Panc1 (cell line): Measurements from ENCODE around the gene PSTPIP1. TPM values are rescaled to one million over a fixed set of nuclear protein-coding genes. Genes with fewer than 3 reads are reported as not detected.

Experiments
- ATAC-seq: fragments of 200-7000 bp; cut with Tn5 transposase; 2 replicates; pipeline ENCODE4 v1.9.1; 2020; ENCODE audit warnings: mild to moderate bottlenecking, moderate library complexity
- BruUV-seq: library from RNA; stranded (reverse); fragments of 400-500 nt; replicated peaks from 2 replicates; lab custom pipeline; 2021; lab: Mats Ljungman, UMichigan
- CTCF ChIA-PET: fragments of 300-600 bp; sonication (Branson Sonifier 250); formaldehyde crosslinking; loops from one replicate; lab custom pipeline; 2022; ENCODE audit warnings: antibody characterized with exemption; lab: Charles Lee
- POLR2A ChIA-PET: fragments of 300-600 bp; sonication (Branson Sonifier 250); formaldehyde crosslinking; loops from one replicate; lab custom pipeline; 2022; ENCODE audit warnings: antibody characterized with exemption; lab: Charles Lee
- DNase-seq: peaks from one replicate; pipeline ENCODE4 v3.0.0-alpha.2; 2010; ENCODE audit warnings: low read depth, low spot score
- H3K27ac ChIP-seq: 2 replicates; pipeline ENCODE4 v1.5.1; 2011; ENCODE audit warnings: mild to moderate bottlenecking, low read length, inconsistent platforms
- H3K27me3 ChIP-seq: fragments of 200-500 bp; sonication (Bioruptor generic); 2 replicates; pipeline ENCODE4 v1.6.0; 2014; ENCODE audit warnings: low read length, inconsistent platforms; ENCODE audit not compliant: control insufficient read depth, insufficient read depth
- H3K36me3 ChIP-seq: fragments of 200-500 bp; sonication (Bioruptor generic); 2 replicates; pipeline ENCODE4 v1.5.1; 2014; ENCODE audit warnings: inconsistent platforms, mild to moderate bottlenecking, low read length, moderate library complexity; ENCODE audit not compliant: control insufficient read depth, insufficient read depth
- H3K4me1 ChIP-seq: 2 replicates; pipeline ENCODE4 v1.5.1; 2011; ENCODE audit warnings: inconsistent platforms, mild to moderate bottlenecking, low read length, moderate library complexity; ENCODE audit not compliant: control insufficient read depth, insufficient read depth
- H3K4me3 ChIP-seq, 2 experiments: 2 replicates each; pipeline ENCODE4 v1.5.1; 2011 to 2012; ENCODE audit warnings: low read depth in 2 of 2, low read length in 2 of 2, mild to moderate bottlenecking in 2 of 2, inconsistent platforms in 1 of 2, moderate library complexity in 1 of 2
- H3K9me3 ChIP-seq: fragments of 200-500 bp; sonication (Bioruptor generic); 2 replicates; pipeline ENCODE4 v1.5.1; 2014; ENCODE audit warnings: low read depth, mild to moderate bottlenecking, inconsistent platforms, low read length, moderate library complexity; ENCODE audit not compliant: control insufficient read depth, insufficient read depth
- CTCF ChIP-seq: fragments of 450-650 bp; IDR thresholded peaks from 2 replicates; pipeline ENCODE4 v1.5.1; 2017; ENCODE audit warnings: mild to moderate bottlenecking
- POLR2AphosphoS5 ChIP-seq: IDR thresholded peaks from 2 replicates; pipeline ENCODE4 v1.6.1; 2012; ENCODE audit warnings: mild to moderate bottlenecking, low read depth, low read length, moderate library complexity
- SIN3A ChIP-seq: IDR thresholded peaks from 2 replicates; pipeline ENCODE4 v1.6.1; 2012; ENCODE audit warnings: low read depth, mild to moderate bottlenecking, low read length, moderate library complexity, borderline replicate concordance; ENCODE audit not compliant: insufficient read depth
- TCF7L2 ChIP-seq: IDR thresholded peaks from 2 replicates; pipeline ENCODE4 v1.6.1; 2011; ENCODE audit warnings: mild to moderate bottlenecking, low read depth, low read length, inconsistent platforms
- in situ Hi-C: cut with HindIII; loops from 2 replicates; pipeline ENCODE4 v1.10.0; 2016; ENCODE audit warnings: low sequenced_read_pairs, low pct_unique_long_range_greater_than_20kb
- intact Hi-C: fragments of 100-400 bp; cut with micrococcal nuclease; formaldehyde crosslinking; loops from one replicate; pipeline ENCODE4 v1.10.0; 2022; ENCODE audit not compliant: unreplicated experiment
- total RNA-seq: library from RNA; stranded (reverse); gene quantifications from one replicate; pipeline ENCODE4 v1.2.1, GENCODE V29; 2021; ENCODE audit not compliant: unreplicated experiment
- TF ChIP-seq, protein P1 (sequence below), 2 experiments: IDR thresholded peaks; 2 replicates each; pipeline ENCODE4 v1.6.1; 2011 to 2012; ENCODE audit warnings: low read depth in 2 of 2, control low read depth in 1 of 2, low read length in 1 of 2, mild to moderate bottlenecking in 1 of 2, moderate library complexity in 1 of 2; ENCODE audit not compliant: insufficient read depth in 1 of 2

The PSTPIP1 gene
- total RNA-seq, 1 experiment from 2014 or later = 0.46 TPM

DNA sequence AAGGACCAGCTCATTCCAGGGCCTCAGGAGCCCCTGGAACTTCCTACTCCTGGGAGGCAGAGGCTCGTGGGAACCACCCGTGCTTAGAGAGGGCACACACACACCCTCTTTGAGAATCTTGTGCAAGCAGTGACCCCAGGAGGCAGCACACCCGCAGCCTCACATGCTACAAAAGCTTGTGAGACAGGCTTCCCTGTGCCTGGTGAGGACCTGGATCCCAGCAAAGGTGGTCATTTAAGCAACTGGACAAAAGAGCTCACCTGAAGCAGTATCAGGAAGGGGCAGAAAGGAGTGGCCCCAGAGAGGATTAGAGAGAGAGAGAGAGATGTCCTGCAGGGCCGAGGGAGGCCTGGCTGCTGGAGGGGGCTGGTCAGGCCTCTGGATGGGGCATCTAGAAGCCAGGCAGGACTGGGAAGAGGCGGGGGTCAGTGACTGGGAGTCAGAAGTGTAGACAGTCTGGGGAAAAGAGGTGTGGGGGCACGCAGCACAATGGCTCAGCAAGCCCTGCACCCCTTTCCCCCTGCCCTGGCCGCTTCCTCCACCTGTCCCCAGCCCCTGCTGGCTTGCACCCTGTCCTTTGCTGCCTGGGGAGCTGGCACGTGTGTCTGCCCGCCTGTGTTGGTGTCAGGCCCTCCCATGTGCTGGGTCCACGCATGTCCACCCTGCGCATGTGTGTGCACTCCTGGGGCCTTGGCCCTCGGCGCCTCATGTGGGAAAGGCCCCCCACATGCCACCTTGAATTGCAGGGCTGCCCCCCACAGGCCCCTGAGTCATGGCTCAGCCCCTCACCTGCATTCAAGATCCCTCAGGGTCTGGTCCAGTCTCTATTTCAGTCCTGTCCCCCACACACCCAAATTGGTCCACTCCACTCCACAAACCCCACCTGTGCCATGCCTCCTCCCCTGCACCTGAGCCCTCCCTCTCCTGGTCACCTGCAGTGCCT lies 39.1 kb downstream of the PSTPIP1 start:
- ATAC-seq = no peak
- BruUV-seq = no TSS peak
- POLR2A ChIA-PET = no interaction called here
- in situ Hi-C loops = no loop called here
- H3K4me3 ChIP-seq = no peak overlapping the region
- TF ChIP-seq SIN3A = no peak
- DNase-seq = no peak
- no peaks in the 10 kb centered on the region for H3K36me3 ChIP-seq
- H3K9me3 ChIP-seq = no peaks in the 10 kb centered on the region
- no peak overlapping the region for H3K27ac ChIP-seq
- H3K27me3 ChIP-seq = no peaks in the 10 kb centered on the region
- CTCF ChIA-PET = interaction anchor here (0.6 to 1.6 kb wide), 3 partner anchors 10 to 1697 kb away, joined by 4 to 6 read pairs (median 5); no protein-coding TSS in a partner anchor
- H3K4me1 ChIP-seq = no peaks in the 10 kb centered on the region; the same call in 1 of the 2 replicates
- intact Hi-C loops = no loop called here

DNA sequence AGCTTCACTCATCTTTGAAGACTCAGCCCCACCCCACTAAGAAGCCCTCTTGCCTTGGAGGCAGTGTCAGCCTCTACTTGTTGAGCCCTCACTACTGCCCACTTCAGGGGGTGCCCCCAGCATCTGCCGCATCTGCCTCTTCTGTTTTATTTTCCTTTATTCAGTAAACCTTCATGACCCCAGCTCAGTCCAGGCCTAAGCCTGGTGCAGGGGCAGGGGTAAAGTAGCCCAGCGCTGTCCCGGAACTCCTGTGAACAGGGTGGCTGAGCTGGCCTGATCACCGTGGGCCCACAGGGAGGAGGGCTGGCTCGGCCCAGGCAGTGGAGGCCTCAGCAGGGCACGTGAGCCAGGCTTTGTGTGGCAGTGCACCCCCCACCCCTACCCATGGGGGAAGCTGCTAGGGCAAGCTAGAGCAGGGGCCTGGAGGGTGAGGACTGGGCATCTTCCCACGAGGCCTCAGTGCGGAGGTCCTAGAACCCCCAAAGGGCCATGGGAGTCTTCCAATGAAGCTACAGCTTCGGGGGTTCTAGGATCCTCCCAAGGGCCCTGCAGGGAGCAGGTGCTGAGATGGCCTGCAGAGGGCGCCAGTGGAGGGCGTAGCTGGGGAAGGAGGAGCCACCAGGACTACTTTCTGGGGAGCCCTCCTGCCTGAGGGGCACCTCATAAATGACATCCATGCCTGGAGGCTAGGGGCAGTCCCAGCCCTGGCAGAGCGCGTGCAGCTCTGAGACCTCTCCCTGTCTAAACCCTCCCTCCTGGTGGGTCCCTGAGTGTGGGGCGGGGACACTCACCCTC lies 40.0 kb downstream of the PSTPIP1 start:
- H3K27ac ChIP-seq = no peak overlapping the region
- H3K36me3 ChIP-seq = no peaks in the 10 kb centered on the region
- no peak for ATAC-seq
- intact Hi-C loops = no loop called here
- H3K4me1 ChIP-seq = no peaks in the 10 kb centered on the region; the same call in 1 of the 2 replicates
- in situ Hi-C loops = no loop called here
- ChIA-PET POLR2A (no interaction called here), CTCF (interaction anchor here (0.5 to 1.6 kb wide), 3 partner anchors 11 to 897 kb away, joined by 3 to 7 read pairs (median 4); no protein-coding TSS in a partner anchor)
- DNase-seq = no peak
- TF ChIP-seq CTCF (peak; percentile 83), SIN3A (no peak)
- H3K9me3 ChIP-seq = no peaks in the 10 kb centered on the region
- H3K27me3 ChIP-seq = no peaks in the 10 kb centered on the region
- no peak overlapping the region for H3K4me3 ChIP-seq
- BruUV-seq = no TSS peak

DNA sequence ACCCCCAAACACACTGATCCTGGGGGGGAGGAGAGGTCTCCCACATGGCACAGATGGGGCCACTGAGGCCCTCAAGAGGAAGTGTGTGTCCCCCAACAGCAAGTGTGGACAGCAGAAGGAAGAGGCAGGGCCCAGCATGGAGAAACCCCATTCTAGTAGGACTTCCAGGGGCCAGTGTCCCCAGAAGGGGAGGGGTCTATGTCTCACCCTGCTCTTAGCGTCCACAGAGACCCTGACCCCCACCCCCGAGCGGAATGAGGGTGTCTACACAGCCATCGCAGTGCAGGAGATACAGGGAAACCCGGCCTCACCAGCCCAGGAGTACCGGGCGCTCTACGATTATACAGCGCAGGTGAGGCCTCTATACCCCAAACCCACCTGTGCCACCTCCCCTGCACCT lies 40.7 kb downstream of the PSTPIP1 start:
- no TSS peak for BruUV-seq
- H3K4me1 ChIP-seq = no peaks in the 10 kb centered on the region
- in situ Hi-C loops (no loop called here), intact Hi-C loops (no loop called here)
- CTCF ChIA-PET = interaction anchor here (0.5 kb wide), 1 partner anchor 500 kb away, joined by 3 read pairs; no protein-coding TSS in a partner anchor
- no peak for DNase-seq
- no peaks in the 10 kb centered on the region for H3K36me3 ChIP-seq
- no peak for ATAC-seq
- H3K27ac ChIP-seq = no peak overlapping the region
- H3K4me3 ChIP-seq = no peak overlapping the region
- TF ChIP-seq TCF7L2 (no peak), POLR2AphosphoS5 (no peak)
- TF ChIP-seq, protein P1, sequence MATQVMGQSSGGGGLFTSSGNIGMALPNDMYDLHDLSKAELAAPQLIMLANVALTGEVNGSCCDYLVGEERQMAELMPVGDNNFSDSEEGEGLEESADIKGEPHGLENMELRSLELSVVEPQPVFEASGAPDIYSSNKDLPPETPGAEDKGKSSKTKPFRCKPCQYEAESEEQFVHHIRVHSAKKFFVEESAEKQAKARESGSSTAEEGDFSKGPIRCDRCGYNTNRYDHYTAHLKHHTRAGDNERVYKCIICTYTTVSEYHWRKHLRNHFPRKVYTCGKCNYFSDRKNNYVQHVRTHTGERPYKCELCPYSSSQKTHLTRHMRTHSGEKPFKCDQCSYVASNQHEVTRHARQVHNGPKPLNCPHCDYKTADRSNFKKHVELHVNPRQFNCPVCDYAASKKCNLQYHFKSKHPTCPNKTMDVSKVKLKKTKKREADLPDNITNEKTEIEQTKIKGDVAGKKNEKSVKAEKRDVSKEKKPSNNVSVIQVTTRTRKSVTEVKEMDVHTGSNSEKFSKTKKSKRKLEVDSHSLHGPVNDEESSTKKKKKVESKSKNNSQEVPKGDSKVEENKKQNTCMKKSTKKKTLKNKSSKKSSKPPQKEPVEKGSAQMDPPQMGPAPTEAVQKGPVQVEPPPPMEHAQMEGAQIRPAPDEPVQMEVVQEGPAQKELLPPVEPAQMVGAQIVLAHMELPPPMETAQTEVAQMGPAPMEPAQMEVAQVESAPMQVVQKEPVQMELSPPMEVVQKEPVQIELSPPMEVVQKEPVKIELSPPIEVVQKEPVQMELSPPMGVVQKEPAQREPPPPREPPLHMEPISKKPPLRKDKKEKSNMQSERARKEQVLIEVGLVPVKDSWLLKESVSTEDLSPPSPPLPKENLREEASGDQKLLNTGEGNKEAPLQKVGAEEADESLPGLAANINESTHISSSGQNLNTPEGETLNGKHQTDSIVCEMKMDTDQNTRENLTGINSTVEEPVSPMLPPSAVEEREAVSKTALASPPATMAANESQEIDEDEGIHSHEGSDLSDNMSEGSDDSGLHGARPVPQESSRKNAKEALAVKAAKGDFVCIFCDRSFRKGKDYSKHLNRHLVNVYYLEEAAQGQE (IDR thresholded peaks at IDR 0.05; ENCODE audit: insufficient read depth in 1 of 2, low read depth in 2 of 2, low read length in 1 of 2) = no peak
- POLR2A ChIA-PET = no interaction called here
- no peaks in the 10 kb centered on the region for H3K9me3 ChIP-seq
- no peaks in the 10 kb centered on the region for H3K27me3 ChIP-seq
